Endodermal cell (in vitro differentiated cells): ENCODE measurements around the gene AMBRA1. TPM values are rescaled to one million over a fixed set of nuclear protein-coding genes. Genes with fewer than 3 reads are reported as not detected.

Experiments used
- DNase-seq: peaks from one replicate; pipeline ENCODE4 v3.0.0-alpha.2; 2017
- H3K27ac ChIP-seq: 2 replicates; pipeline ENCODE4 v1.5.1; 2013; ENCODE audit warnings: mild to moderate bottlenecking, low read depth, low read length, moderate library complexity
- H3K27me3 ChIP-seq: 2 replicates; pipeline ENCODE4 v1.6.1; 2013; ENCODE audit warnings: mild to moderate bottlenecking, low read length, moderate library complexity; ENCODE audit not compliant: insufficient read depth, control insufficient read depth, poor library complexity, severe bottlenecking
- H3K36me3 ChIP-seq: 2 replicates; pipeline ENCODE4 v1.7.0; 2013; ENCODE audit warnings: mild to moderate bottlenecking, low read length, moderate library complexity; ENCODE audit not compliant: control insufficient read depth, insufficient read depth
- H3K4me1 ChIP-seq: one replicate; pipeline ENCODE4 v1.7.0; 2013; ENCODE audit warnings: low read length; ENCODE audit not compliant: control insufficient read depth, insufficient read depth
- H3K4me3 ChIP-seq: 2 replicates; pipeline ENCODE4 v1.5.1; 2013; ENCODE audit warnings: mild to moderate bottlenecking, low read length, moderate library complexity
- H3K9ac ChIP-seq: 2 replicates; pipeline ENCODE4 v1.6.1; 2013; ENCODE audit warnings: mild to moderate bottlenecking, low read length, moderate library complexity; ENCODE audit not compliant: poor library complexity, severe bottlenecking; ENCODE audit errors: extremely low read depth
- H3K9me3 ChIP-seq: 2 replicates; pipeline ENCODE4 v1.6.1; 2013; ENCODE audit warnings: mild to moderate bottlenecking, low read length, moderate library complexity; ENCODE audit not compliant: control insufficient read depth
- H3K27ac Mint-ChIP-seq: 2 replicates; pipeline ENCODE4 v1.8.0; 2020; ENCODE audit warnings: mixed read lengths
- H3K27me3 Mint-ChIP-seq: 2 replicates; pipeline ENCODE4 v1.8.0; 2021; ENCODE audit warnings: mild to moderate bottlenecking, mixed read lengths; ENCODE audit not compliant: insufficient read depth
- H3K36me3 Mint-ChIP-seq: 2 replicates; pipeline ENCODE4 v1.8.0; 2020; ENCODE audit warnings: low read depth, mixed read lengths
- H3K4me1 Mint-ChIP-seq: 2 replicates; pipeline ENCODE4 v1.8.0; 2020; ENCODE audit warnings: mixed read lengths
- H3K4me3 Mint-ChIP-seq: 2 replicates; pipeline ENCODE4 v1.8.0; 2020; ENCODE audit warnings: mild to moderate bottlenecking, moderate library complexity, mixed read lengths
- H3K9me3 Mint-ChIP-seq: 2 replicates; pipeline ENCODE4 v1.8.0; 2020; ENCODE audit warnings: mild to moderate bottlenecking, mixed read lengths
- WGBS, 2 experiments: methylation state at CpG; one replicate each; pipeline versions ENCODE4 v1.1.5 to v1.1.7; 2013; ENCODE audit warnings: missing lambda C conversion rate in 2 of 2, mixed read lengths in 1 of 2; ENCODE audit not compliant: insufficient coverage in 1 of 2, insufficient read length in 1 of 2; 5-methylcytosine and 5-hydroxymethylcytosine counted together
- long read RNA-seq, 4 experiments: library from polyadenylated mRNA in 2 of 4; library from RNA in 1 of 4; library from capped mRNA in 1 of 4; stranded (forward) in 3 of 4; unstranded in 1 of 4; transcript quantifications; one replicate each; pipeline ENCODE4 v2.0.0, GENCODE V29; 2020 to 2021; ENCODE audit warnings: inconsistent platforms in 1 of 4
- polyA plus RNA-seq, 2 experiments: library from polyadenylated mRNA; stranded (reverse); fragments of 50-300 nt; gene quantifications; one replicate each; pipeline ENCODE4 v1.2.3, GENCODE V29; 2013
- total RNA-seq, 2 donors: library from RNA; stranded (reverse); fragmentation: NEBNext Ultra II Directional in 1 of 2; extraction: Animal tissue kit (Norgen Biotek cat#: 25700) in 1 of 2; gene quantifications; 2 replicates in 1 of 2; 3 replicates in 1 of 2; pipeline ENCODE4 v1.2.1, GENCODE V29; 2021
- TF ChIP-seq, protein P1 (sequence below): fragments of 200-600 bp; sonication (generic); conservative IDR thresholded peaks from 2 replicates; pipeline ENCODE4 v1.5.0; 2021; ENCODE audit warnings: antibody characterized with exemption, mild to moderate bottlenecking

The AMBRA1 gene
- 10 to 100 TPM; 54.5 to 67.8 TPM for total RNA-seq
- 22.4 TPM for polyA plus RNA-seq (2013, experiment 1 of 2)
- 22.5 TPM for polyA plus RNA-seq (2013, experiment 2 of 2)
- long read RNA-seq, experiment 1, partial matches to known transcripts, result 6 of 17 reads
- long read RNA-seq, experiment 1, other reads (novel, unspliced or antisense), result 11 of 17 reads
- long read RNA-seq, experiment 2, full-length matches to known transcripts, result 8 of 52 reads
- long read RNA-seq, experiment 2, partial matches to known transcripts, result 16 of 52 reads
- long read RNA-seq, experiment 2, other reads (novel, unspliced or antisense), result 28 of 52 reads
- long read RNA-seq, experiment 3, full-length matches to known transcripts, result 17 of 130 reads
- long read RNA-seq, experiment 3, partial matches to known transcripts, result 36 of 130 reads
- long read RNA-seq, experiment 3, other reads (novel, unspliced or antisense), result 77 of 130 reads
- long read RNA-seq, experiment 4, partial matches to known transcripts, result 0 of 2 reads
- long read RNA-seq, experiment 4, other reads (novel, unspliced or antisense), result 2 of 2 reads

DNA sequence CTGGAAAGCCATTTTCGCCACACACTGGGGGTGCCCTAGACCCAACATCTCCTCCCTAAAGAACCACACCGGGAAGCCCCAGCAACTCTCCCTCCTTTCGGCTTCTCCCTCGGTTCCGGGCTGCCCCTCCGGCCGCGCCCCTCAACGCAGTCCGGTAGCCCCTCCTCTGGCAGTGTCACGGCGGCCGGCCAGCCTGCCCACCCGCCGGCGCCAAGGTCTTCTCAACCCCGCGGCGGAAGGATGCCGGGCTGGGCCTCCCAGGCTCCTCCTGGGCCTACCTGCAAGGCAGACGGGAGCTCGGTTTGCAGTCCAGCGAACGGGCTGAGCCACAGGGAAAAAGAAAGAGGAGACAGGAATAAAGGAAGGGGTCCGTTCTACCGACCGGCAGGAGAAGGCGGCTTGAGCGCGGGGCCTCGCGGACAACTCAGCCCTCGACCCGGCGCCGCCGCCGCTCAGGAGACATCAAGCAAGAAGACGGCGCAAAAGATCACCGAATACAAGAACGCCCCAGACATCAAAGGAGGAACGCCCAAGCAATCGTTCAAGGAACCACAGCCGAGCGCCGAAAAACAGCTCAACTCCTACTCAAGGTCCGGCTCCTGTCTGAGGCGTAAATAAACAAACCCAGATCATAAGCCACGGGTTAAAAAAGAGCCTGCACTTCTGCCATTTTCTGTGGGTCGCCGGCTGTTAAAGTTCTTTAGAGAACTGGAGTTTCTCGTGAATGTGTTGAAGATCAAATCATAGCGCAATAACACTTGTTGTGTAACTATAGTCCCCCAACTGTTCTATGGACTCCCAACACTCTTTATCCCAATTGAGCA lies at the start of gene AMBRA1:
TSS of gene AMBRA1 (minus strand) at position 474 of the 824 bp plus-strand sequence. CDS start 45,643 bp downstream, outside the sequence.
- no peaks in the 10 kb centered on the region for H3K9me3 ChIP-seq
- peak within 1 kb of the TSS; percentile 83 for H3K9ac ChIP-seq
- Mint-ChIP-seq H3K4me1 (peaks cover 24% of the 10 kb centered on the region), H3K27me3 (no peaks in the 10 kb centered on the region), H3K4me3 (peak within 1 kb of the TSS; percentile 94), H3K36me3 (peaks cover 6% of the 10 kb centered on the region), H3K9me3 (no peaks in the 10 kb centered on the region), H3K27ac (peak within 1 kb of the TSS; percentile 99)
- no peaks in the 10 kb centered on the region for H3K27me3 ChIP-seq
- DNase-seq, result peak; percentile 97
- peaks cover 5% of the 10 kb centered on the region for H3K4me1 ChIP-seq
- TF ChIP-seq, protein P1, sequence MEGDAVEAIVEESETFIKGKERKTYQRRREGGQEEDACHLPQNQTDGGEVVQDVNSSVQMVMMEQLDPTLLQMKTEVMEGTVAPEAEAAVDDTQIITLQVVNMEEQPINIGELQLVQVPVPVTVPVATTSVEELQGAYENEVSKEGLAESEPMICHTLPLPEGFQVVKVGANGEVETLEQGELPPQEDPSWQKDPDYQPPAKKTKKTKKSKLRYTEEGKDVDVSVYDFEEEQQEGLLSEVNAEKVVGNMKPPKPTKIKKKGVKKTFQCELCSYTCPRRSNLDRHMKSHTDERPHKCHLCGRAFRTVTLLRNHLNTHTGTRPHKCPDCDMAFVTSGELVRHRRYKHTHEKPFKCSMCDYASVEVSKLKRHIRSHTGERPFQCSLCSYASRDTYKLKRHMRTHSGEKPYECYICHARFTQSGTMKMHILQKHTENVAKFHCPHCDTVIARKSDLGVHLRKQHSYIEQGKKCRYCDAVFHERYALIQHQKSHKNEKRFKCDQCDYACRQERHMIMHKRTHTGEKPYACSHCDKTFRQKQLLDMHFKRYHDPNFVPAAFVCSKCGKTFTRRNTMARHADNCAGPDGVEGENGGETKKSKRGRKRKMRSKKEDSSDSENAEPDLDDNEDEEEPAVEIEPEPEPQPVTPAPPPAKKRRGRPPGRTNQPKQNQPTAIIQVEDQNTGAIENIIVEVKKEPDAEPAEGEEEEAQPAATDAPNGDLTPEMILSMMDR, result no peak
- H3K36me3 ChIP-seq, result no peaks in the 10 kb centered on the region
- H3K27ac ChIP-seq, result peak within 1 kb of the TSS; percentile 69
- H3K4me3 ChIP-seq, result peak within 1 kb of the TSS; percentile 96
- 1 to 2% methylated on average over 23 to 54 of the region's 54 CpGs for WGBS, 2 experiments

DNA sequence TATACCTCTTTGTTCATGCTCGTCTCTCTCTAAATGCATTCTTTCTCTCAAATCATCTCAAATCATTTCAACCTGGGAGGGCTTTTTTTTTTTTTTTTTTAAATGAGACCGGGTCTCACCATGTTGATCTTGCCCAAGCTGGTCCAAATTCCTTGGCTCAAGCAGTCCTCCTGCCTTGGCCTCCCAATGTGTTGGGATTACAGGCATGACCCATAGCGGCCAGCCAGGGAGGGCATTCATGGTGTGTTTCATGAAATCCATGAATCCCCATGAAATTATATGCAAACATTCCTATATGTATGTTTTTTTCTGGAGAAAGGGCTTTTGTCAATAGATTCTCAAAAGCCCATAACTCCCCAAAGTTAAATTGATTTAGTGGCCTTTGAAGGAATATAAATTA lies 49.7 kb upstream of the AMBRA1 start:
- H3K9ac ChIP-seq, result no peak overlapping the region
- H3K27ac Mint-ChIP-seq, result no peak overlapping the region

More for the DNA sequence above, 49.7 kb upstream of the AMBRA1 start:
- Mint-ChIP-seq H3K36me3 (peaks cover 71% of the 10 kb centered on the region), H3K27me3 (no peaks in the 10 kb centered on the region), H3K4me1 (no peaks in the 10 kb centered on the region), H3K4me3 (no peak overlapping the region), H3K9me3 (peaks cover 11% of the 10 kb centered on the region)
- Histone ChIP-seq H3K27ac (no peak overlapping the region), H3K27me3 (no peaks in the 10 kb centered on the region), H3K36me3 (peaks cover 70% of the 10 kb centered on the region), H3K4me1 (no peaks in the 10 kb centered on the region), H3K4me3 (no peak overlapping the region), H3K9me3 (peaks cover 28% of the 10 kb centered on the region)
- DNase-seq, result no peak
- 98 to 100% methylated on average over 1 to 3 of the region's 3 CpGs for WGBS, 2 experiments
- TF ChIP-seq, protein P1, result no peak
